SK-N-SH treated with all-trans-retinoic acid at 6 μM for 48 hours (cell line): ENCODE measurements around the gene ITPKB.

Experiments used
- ATAC-seq: fragments of 200-7000 bp; cut with Tn5 transposase; 3 replicates; pipeline ENCODE4 v1.9.1; 2020; ENCODE audit warnings: mild to moderate bottlenecking, moderate library complexity
- ARNTL ChIP-seq: fragments of 450-650 bp; formaldehyde crosslinking; IDR thresholded peaks from 2 replicates; pipeline ENCODE4 v1.5.0; 2020; ENCODE audit warnings: low read depth, mild to moderate bottlenecking, moderate library complexity, borderline replicate concordance
- BACH2 ChIP-seq: fragments of 250-450 bp; sonication (Bioruptor Pico); IDR thresholded peaks from 2 replicates; pipeline ENCODE4 v1.9.0; 2021; ENCODE audit warnings: mild to moderate bottlenecking, borderline replicate concordance
- CREB5 ChIP-seq: fragments of 250-450 bp; sonication (Bioruptor Pico); IDR thresholded peaks from 2 replicates; pipeline ENCODE4 v1.5.1; 2020; ENCODE audit warnings: low read depth, mild to moderate bottlenecking, moderate library complexity
- CSDC2 ChIP-seq: fragments of 250-450 bp; sonication (Bioruptor Pico); IDR thresholded peaks from 2 replicates; pipeline ENCODE4 v1.5.0; 2020; ENCODE audit warnings: mild to moderate bottlenecking, moderate library complexity
- CSRNP3 ChIP-seq: fragments of 250-450 bp; sonication (Bioruptor Pico); IDR thresholded peaks from 2 replicates; pipeline ENCODE4 v1.5.1; 2021; ENCODE audit warnings: mild to moderate bottlenecking, moderate library complexity
- ESRRG ChIP-seq: fragments of 250-450 bp; sonication (Bioruptor Pico); IDR thresholded peaks from 2 replicates; pipeline ENCODE4 v1.6.1; 2021; ENCODE audit warnings: mild to moderate bottlenecking
- ISL1 ChIP-seq: fragments of 250-450 bp; sonication (Bioruptor Pico); IDR thresholded peaks from 2 replicates; pipeline ENCODE4 v2.1.2; 2022; ENCODE audit warnings: mild to moderate bottlenecking, moderate library complexity
- OSR1 ChIP-seq: fragments of 250-450 bp; sonication (Bioruptor Pico); IDR thresholded peaks from 2 replicates; pipeline ENCODE4 v1.8.0; 2022; ENCODE audit warnings: moderate library complexity, mild to moderate bottlenecking, inconsistent platforms
- PATZ1 ChIP-seq: fragments of 250-450 bp; sonication (Bioruptor Pico); IDR thresholded peaks from 2 replicates; pipeline ENCODE4 v1.8.0; 2020; ENCODE audit warnings: mild to moderate bottlenecking, moderate library complexity, borderline replicate concordance
- POU6F1 ChIP-seq: fragments of 250-450 bp; sonication (Bioruptor Pico); IDR thresholded peaks from 2 replicates; pipeline ENCODE4 v1.8.0; 2021; ENCODE audit warnings: low read depth, mild to moderate bottlenecking, moderate library complexity, borderline replicate concordance
- PPARA ChIP-seq: fragments of 250-450 bp; sonication (Bioruptor Pico); IDR thresholded peaks from 2 replicates; pipeline ENCODE4 v1.5.0; 2020; ENCODE audit warnings: mild to moderate bottlenecking, borderline replicate concordance
- RARB ChIP-seq: fragments of 250-450 bp; sonication (Bioruptor Pico); IDR thresholded peaks from 2 replicates; pipeline ENCODE4 v1.8.0; 2021; ENCODE audit warnings: mild to moderate bottlenecking, moderate library complexity
- SNAI2 ChIP-seq: fragments of 250-450 bp; sonication (Bioruptor Pico); IDR thresholded peaks from 2 replicates; pipeline ENCODE4 v1.5.0; 2020; ENCODE audit warnings: mild to moderate bottlenecking, moderate library complexity
- TCF4 ChIP-seq: fragments of 250-450 bp; sonication (Bioruptor Pico); IDR thresholded peaks from 2 replicates; pipeline ENCODE4 v1.8.0; 2021; ENCODE audit warnings: mild to moderate bottlenecking, moderate library complexity, borderline replicate concordance
- TOX ChIP-seq: fragments of 250-450 bp; sonication (Bioruptor Pico); IDR thresholded peaks from 2 replicates; pipeline ENCODE4 v1.8.0; 2021; ENCODE audit warnings: mild to moderate bottlenecking, moderate library complexity, borderline replicate concordance
- TSHZ2 ChIP-seq: fragments of 250-450 bp; sonication (Bioruptor Pico); IDR thresholded peaks from 2 replicates; pipeline ENCODE4 v1.5.0; 2020; ENCODE audit warnings: mild to moderate bottlenecking, moderate library complexity
- ZC3H10 ChIP-seq: fragments of 250-450 bp; sonication (Bioruptor Pico); IDR thresholded peaks from 2 replicates; pipeline ENCODE4 v1.5.1; 2021; ENCODE audit warnings: mild to moderate bottlenecking, moderate library complexity
- ZNF565 ChIP-seq: fragments of 450-650 bp; formaldehyde crosslinking; conservative IDR thresholded peaks from 2 replicates; pipeline ENCODE4 v1.5.0; 2020; ENCODE audit warnings: low read depth, mild to moderate bottlenecking, moderate library complexity
- ZNF70 ChIP-seq: fragments of 450-650 bp; formaldehyde crosslinking; IDR thresholded peaks from 2 replicates; pipeline ENCODE4 v1.5.0; 2020; ENCODE audit warnings: mild to moderate bottlenecking, moderate library complexity
- ZNF8 ChIP-seq: fragments of 450-650 bp; formaldehyde crosslinking; IDR thresholded peaks from 2 replicates; pipeline ENCODE4 v1.5.0; 2020; ENCODE audit warnings: mild to moderate bottlenecking, moderate library complexity

Gene ITPKB

GRCh38 chr1:226712742-226713419 is 26.2 kb downstream of the ITPKB start:
- TF ChIP-seq TSHZ2 (CRISPR knock-in tag) (no peak), POU6F1 (CRISPR knock-in tag) (no peak), PPARA (CRISPR knock-in tag) (no peak), CSDC2 (CRISPR knock-in tag) (no peak), ARNTL (no peak), CREB5 (CRISPR knock-in tag) (no peak), PATZ1 (CRISPR knock-in tag) (no peak), ZC3H10 (CRISPR knock-in tag) (no peak), OSR1 (no peak), ZNF565 (no peak)
- ATAC-seq = no peak

GRCh38 chr1:226711976-226712741 is 26.9 kb downstream of the ITPKB start:
- ATAC-seq = no peak
- no peak for TF ChIP-seq ZNF8 (CRISPR knock-in tag)
- no peak for TF ChIP-seq ZNF70
- TF ChIP-seq TCF4 = no peak
- no peak for TF ChIP-seq ISL1 (CRISPR knock-in tag)

GRCh38 chr1:226710501-226710900 is 28.6 kb downstream of the ITPKB start:
- ATAC-seq = no peak

GRCh38 chr1:226709953-226710352 is 29.1 kb downstream of the ITPKB start:
- no peak for ATAC-seq
- TF ChIP-seq ISL1 (CRISPR knock-in tag) (no peak), SNAI2 (CRISPR knock-in tag) (no peak), ZNF8 (CRISPR knock-in tag) (no peak), ARNTL (no peak), POU6F1 (CRISPR knock-in tag) (no peak), ESRRG (CRISPR knock-in tag) (no peak), RARB (CRISPR knock-in tag) (no peak), PPARA (CRISPR knock-in tag) (no peak), ZNF70 (no peak), TOX (no peak), CSRNP3 (no peak)

More at GRCh38 chr1:226710501-226710900, 28.6 kb downstream of the ITPKB start:
- TF ChIP-seq BACH2 (CRISPR knock-in tag) (no peak), SNAI2 (CRISPR knock-in tag) (no peak), ISL1 (CRISPR knock-in tag) (no peak), ZNF8 (CRISPR knock-in tag) (no peak)
- TF ChIP-seq, all 23 proteins: peak for 0
